Endothelial cell of umbilical vein (primary cell): ENCODE data around the gene ARHGEF26. TPM values are rescaled to one million over a fixed set of nuclear protein-coding genes. Genes with fewer than 3 reads are reported as not detected.
A peak's percentile ranks its signal among the peaks of the same experiment; 100 is the strongest.

Experiments used
- BruUV-seq: library from RNA; stranded (reverse); fragments of 400-500 nt; replicated peaks from 2 replicates; lab custom pipeline; 2021; lab: Mats Ljungman, UMichigan
- CTCF ChIA-PET: fragments of 300-600, 350-600 bp; sonication (Branson Sonifier 250); formaldehyde crosslinking; loops from one replicate; lab custom pipeline; 2021; ENCODE audit warnings: antibody characterized with exemption, inconsistent platforms; lab: Charles Lee
- POLR2A ChIA-PET: fragments of 300-600, 350-600 bp; sonication (Branson Sonifier 250); formaldehyde crosslinking; loops from one replicate; lab custom pipeline; 2021; ENCODE audit warnings: antibody characterized with exemption, inconsistent platforms; lab: Charles Lee
- DNase-seq: peaks from one replicate; pipeline ENCODE4 v3.0.0-alpha.2; 2011; ENCODE audit warnings: low read depth, low spot score
- FAIRE-seq: peaks from 2 replicates; lab custom pipeline; 2011; peaks lifted over from hg19 to GRCh38; lab: Jason Lieb, UNC
- H2AFZ ChIP-seq: 2 replicates; pipeline ENCODE4 v1.6.0; 2012; ENCODE audit warnings: low read depth, low read length, control low read depth, inconsistent platforms
- H3K27ac ChIP-seq: 2 replicates; pipeline ENCODE4 v1.5.1; 2011; ENCODE audit warnings: low read depth, mild to moderate bottlenecking, control low read depth, low read length, moderate library complexity; ENCODE audit not compliant: insufficient read depth
- H3K27me3 ChIP-seq, 2 experiments: 2 replicates each; pipeline versions ENCODE4 v1.6.0 to v1.6.1; 2011; ENCODE audit warnings: low read length in 2 of 2, mixed read lengths in 1 of 2; ENCODE audit not compliant: control insufficient read depth in 2 of 2, insufficient read depth in 2 of 2
- H3K36me3 ChIP-seq, 2 experiments: 2 replicates in 1 of 2; 3 replicates in 1 of 2; pipeline ENCODE4 v1.5.1; 2011; ENCODE audit warnings: low read length in 2 of 2, mild to moderate bottlenecking in 1 of 2, moderate library complexity in 1 of 2; ENCODE audit not compliant: control insufficient read depth in 2 of 2, insufficient read depth in 2 of 2; ENCODE audit errors: extremely low read depth in 1 of 2
- H3K4me1 ChIP-seq: 3 replicates; pipeline ENCODE4 v1.5.1; 2011; ENCODE audit warnings: mild to moderate bottlenecking, low read length; ENCODE audit not compliant: control insufficient read depth, insufficient read depth; ENCODE audit errors: extremely low read depth
- H3K4me2 ChIP-seq: 2 replicates; pipeline ENCODE4 v1.6.1; 2011; ENCODE audit warnings: low read length, control low read depth, mixed read lengths; ENCODE audit not compliant: insufficient read depth
- H3K4me3 ChIP-seq, 3 experiments: fragments of 200-600 bp in 1 of 3; sonication (generic), shearing (Covaris generic) in 1 of 3; replicated peaks in 1 of 3; 2 replicates each; pipeline ENCODE4 v1.5.1; 2011 to 2016; ENCODE audit warnings: control low read depth in 3 of 3, low read length in 3 of 3, mild to moderate bottlenecking in 2 of 3, inconsistent platforms in 1 of 3, low read depth in 1 of 3, moderate library complexity in 1 of 3; ENCODE audit not compliant: insufficient read depth in 1 of 3
- H3K79me2 ChIP-seq: 2 replicates; pipeline ENCODE4 v1.6.0; 2012; ENCODE audit warnings: low read length, inconsistent platforms; ENCODE audit not compliant: control insufficient read depth, insufficient read depth
- H3K9ac ChIP-seq: replicated peaks from 2 replicates; pipeline ENCODE3; 2011; ENCODE audit warnings: low read length, control low read depth; ENCODE audit not compliant: insufficient read depth; ENCODE audit errors: extremely low read depth
- H3K9me1 ChIP-seq: replicated peaks from 3 replicates; pipeline ENCODE4 v1.6.0; 2011; ENCODE audit warnings: mild to moderate bottlenecking, low read length; ENCODE audit not compliant: control insufficient read depth, insufficient read depth; ENCODE audit errors: extremely low read depth
- H3K9me3 ChIP-seq: replicated peaks from 2 replicates; pipeline ENCODE4 v1.5.1; 2012; ENCODE audit warnings: low read length, inconsistent platforms; ENCODE audit not compliant: control insufficient read depth, insufficient read depth
- H4K20me1 ChIP-seq: replicated peaks from 2 replicates; pipeline ENCODE3; 2011; ENCODE audit warnings: mild to moderate bottlenecking, low read length; ENCODE audit not compliant: control insufficient read depth, insufficient read depth; ENCODE audit errors: extremely low read depth
- CTCF ChIP-seq, 2 donors: IDR thresholded peaks; 1 replicate in 1 of 2; 2 replicates in 1 of 2; pipeline ENCODE4 v1.5.1; 2011; ENCODE audit warnings: low read length in 2 of 2, mild to moderate bottlenecking in 2 of 2, moderate library complexity in 2 of 2, control low read depth in 1 of 2, inconsistent platforms in 1 of 2, low read depth in 1 of 2; ENCODE audit not compliant: insufficient read depth in 1 of 2; ENCODE audit errors: extremely low read depth in 1 of 2
- EZH2 ChIP-seq: IDR thresholded peaks from 2 replicates; pipeline ENCODE4 v1.6.1; 2012; ENCODE audit warnings: borderline replicate concordance, low read depth, mild to moderate bottlenecking, moderate library complexity, low read length, inconsistent platforms; ENCODE audit not compliant: severe bottlenecking
- FOS ChIP-seq: IDR thresholded peaks from 2 replicates; pipeline ENCODE4 v1.6.1; 2011; ENCODE audit warnings: mild to moderate bottlenecking, low read length, moderate library complexity, borderline replicate concordance; ENCODE audit not compliant: insufficient read depth
- GATA2 ChIP-seq: IDR thresholded peaks from 2 replicates; pipeline ENCODE4 v1.7.0; 2011; ENCODE audit warnings: low read depth, mild to moderate bottlenecking, moderate library complexity, mixed read lengths, low read length; ENCODE audit not compliant: insufficient read length, insufficient read depth
- JUN ChIP-seq: IDR thresholded peaks from 2 replicates; pipeline ENCODE4 v1.6.1; 2011; ENCODE audit warnings: borderline replicate concordance, low read depth; ENCODE audit not compliant: insufficient read length, insufficient read depth
- MAX ChIP-seq: IDR thresholded peaks from 2 replicates; pipeline ENCODE4 v1.6.1; 2011; ENCODE audit not compliant: insufficient read depth, insufficient read length
- MYC ChIP-seq: IDR thresholded peaks from one replicate; pipeline ENCODE4 v1.6.1; 2011; ENCODE audit warnings: mild to moderate bottlenecking, low read depth, low read length
- POLR2A ChIP-seq: IDR thresholded peaks from 2 replicates; pipeline ENCODE4 v1.6.1; 2012; ENCODE audit warnings: low read depth, mild to moderate bottlenecking, control low read depth, low read length
- POLR2AphosphoS5 ChIP-seq: IDR thresholded peaks from 2 replicates; pipeline ENCODE4 v1.6.1; 2012; ENCODE audit warnings: low read depth, mild to moderate bottlenecking, control low read depth, low read length, moderate library complexity; ENCODE audit not compliant: insufficient read depth
- dilution Hi-C: fragments of 300-500 bp; cut with MboI; formaldehyde crosslinking; loops from one replicate; pipeline ENCODE4 v1.15.0; 2019; ENCODE audit warnings: low sequenced_read_pairs; ENCODE audit not compliant: extremely low pct_ligation_motif_present
- intact Hi-C: fragments of 100-400 bp; cut with micrococcal nuclease; formaldehyde crosslinking; loops from one replicate; pipeline ENCODE4 v1.10.0; 2022
- polyA plus RNA-seq, 4 experiments: library from polyadenylated mRNA; depleted of rRNA in 3 of 4; stranded (reverse) in 3 of 4; unstranded in 1 of 4; fragments of >200 nt; gene quantifications; 2 replicates each; pipeline versions ENCODE4 v1.2.1 to v1.2.3, GENCODE V29; 2011 to 2012; ENCODE audit warnings: missing spikeins in 1 of 4
- total RNA-seq: library from RNA; stranded (reverse); gene quantifications from 2 replicates; pipeline ENCODE4 v1.2.3, GENCODE V29; 2021

ARHGEF26 gene
- total and polyA plus RNA-seq, 2 donors (not counting 3 experiments of a cell fraction or from before 2014, with no cell fraction given): 0.57 to 2.9 TPM

- peak in 1 of 2 donors; percentile 23 for TF ChIP-seq CTCF (IDR thresholded peaks at IDR 0.05; ENCODE audit: extremely low read depth in 1 of 2, insufficient read depth in 1 of 2, low read depth in 1 of 2, low read length in 2 of 2)
- no peak for TF ChIP-seq MYC
- DNase-seq (peak; percentile 42), FAIRE-seq (no peak)
- Histone ChIP-seq H3K27me3 (peaks cover 0 to 3% of the 10 kb centered on the region in 2 experiments), H3K4me3 (no peak overlapping the region), H2AFZ (no peak overlapping the region), H4K20me1 (no peaks in the 10 kb centered on the region), H3K9me1 (no peaks in the 10 kb centered on the region), H3K27ac (no peak overlapping the region), H3K79me2 (no peaks in the 10 kb centered on the region), H3K4me1 (no peaks in the 10 kb centered on the region), H3K36me3 (no peaks in the 10 kb centered on the region), H3K4me2 (no peak overlapping the region), H3K9ac (no peak overlapping the region), H3K9me3 (no peaks in the 10 kb centered on the region)
- BruUV-seq: no TSS peak
- dilution Hi-C loops: no loop called here
- intact Hi-C loops: loop anchor here (1.0 kb wide), 1 partner anchor 157 kb away; no protein-coding TSS in a partner anchor
- POLR2A ChIA-PET: no interaction called here
- CTCF ChIA-PET: interaction anchor here (0.6 to 1.2 kb wide), 5 partner anchors 9 to 160 kb away, joined by 3 to 26 read pairs (median 4); partner anchors contain the start of gene ARHGEF26
Observed at GRCh38 chr3:154095832-154096421, 25.3 kb upstream of the ARHGEF26 start.

- Histone ChIP-seq H3K79me2 (no peaks in the 10 kb centered on the region), H3K4me3 (no peak overlapping the region), H2AFZ (no peak overlapping the region), H3K9ac (no peak overlapping the region), H3K9me1 (no peaks in the 10 kb centered on the region), H3K4me2 (no peak overlapping the region), H3K4me1 (no peaks in the 10 kb centered on the region), H4K20me1 (no peaks in the 10 kb centered on the region), H3K27ac (no peak overlapping the region), H3K36me3 (no peaks in the 10 kb centered on the region), H3K27me3 (peaks cover 0 to 3% of the 10 kb centered on the region in 2 experiments), H3K9me3 (no peaks in the 10 kb centered on the region)
- DNase-seq (no peak), FAIRE-seq (no peak)
- TF ChIP-seq POLR2A: no peak
- no peak for TF ChIP-seq EZH2
- no peak for TF ChIP-seq CTCF (IDR thresholded peaks at IDR 0.05; ENCODE audit: extremely low read depth in 1 of 2, insufficient read depth in 1 of 2, low read depth in 1 of 2, low read length in 2 of 2)
- no peak for TF ChIP-seq MAX
- TF ChIP-seq MYC: no peak
- no peak for TF ChIP-seq JUN
- TF ChIP-seq FOS: no peak
- TF ChIP-seq POLR2AphosphoS5: no peak
- no peak for TF ChIP-seq GATA2
- intact Hi-C loops (no loop called here), dilution Hi-C loops (no loop called here)
- CTCF ChIA-PET: interaction anchor here (1.0 to 2.6 kb wide), 5 partner anchors 8 to 1604 kb away, joined by 3 to 12 read pairs (median 3); partner anchors contain the start of gene ARHGEF26
- BruUV-seq: no TSS peak
- POLR2A ChIA-PET: no interaction called here
Observed at GRCh38 chr3:154098376-154098775, 22.8 kb upstream of the ARHGEF26 start.
